ENCODE measurements around the gene OR3A2.
"Not testable (repeated sequence)": the region's sequence is repeated elsewhere in the genome, so short reads cannot be mapped to it uniquely, and the experiment has no call there.

Gene OR3A2

GRCh38 chr17:3389791-3390190 is 3.7 kb upstream of the OR3A2 start:
- no peak overlapping the region for H3K9ac ChIP-seq (ENCODE audit: low read depth, low read length, poor library complexity, severe bottlenecking)
- no peaks in the 10 kb centered on the region for H3K9me3 ChIP-seq (ENCODE audit: insufficient read depth, low read depth, low read length)
- no peak overlapping the region for H3K4me3 ChIP-seq (ENCODE audit: low read length, poor library complexity, severe bottlenecking)
- TF ChIP-seq, protein P1, sequence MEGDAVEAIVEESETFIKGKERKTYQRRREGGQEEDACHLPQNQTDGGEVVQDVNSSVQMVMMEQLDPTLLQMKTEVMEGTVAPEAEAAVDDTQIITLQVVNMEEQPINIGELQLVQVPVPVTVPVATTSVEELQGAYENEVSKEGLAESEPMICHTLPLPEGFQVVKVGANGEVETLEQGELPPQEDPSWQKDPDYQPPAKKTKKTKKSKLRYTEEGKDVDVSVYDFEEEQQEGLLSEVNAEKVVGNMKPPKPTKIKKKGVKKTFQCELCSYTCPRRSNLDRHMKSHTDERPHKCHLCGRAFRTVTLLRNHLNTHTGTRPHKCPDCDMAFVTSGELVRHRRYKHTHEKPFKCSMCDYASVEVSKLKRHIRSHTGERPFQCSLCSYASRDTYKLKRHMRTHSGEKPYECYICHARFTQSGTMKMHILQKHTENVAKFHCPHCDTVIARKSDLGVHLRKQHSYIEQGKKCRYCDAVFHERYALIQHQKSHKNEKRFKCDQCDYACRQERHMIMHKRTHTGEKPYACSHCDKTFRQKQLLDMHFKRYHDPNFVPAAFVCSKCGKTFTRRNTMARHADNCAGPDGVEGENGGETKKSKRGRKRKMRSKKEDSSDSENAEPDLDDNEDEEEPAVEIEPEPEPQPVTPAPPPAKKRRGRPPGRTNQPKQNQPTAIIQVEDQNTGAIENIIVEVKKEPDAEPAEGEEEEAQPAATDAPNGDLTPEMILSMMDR (conservative IDR thresholded peaks at IDR 0.05; ENCODE audit: low read length), result no peak
- no peak for TF ChIP-seq EZH2phosphoT487 (IDR thresholded peaks at IDR 0.05; ENCODE audit: borderline replicate concordance)
- H3K4me2 ChIP-seq (ENCODE audit: low read depth, low read length, poor library complexity, severe bottlenecking), result no peak overlapping the region
- H3K27me3 ChIP-seq (ENCODE audit: insufficient read depth, low read length, poor library complexity, severe bottlenecking), result no peaks in the 10 kb centered on the region
- H2AFZ ChIP-seq (ENCODE audit: low read length), result no peak overlapping the region
- H3F3A ChIP-seq (ENCODE audit: low read depth), result no peaks in the 10 kb centered on the region
- H3K4me1 ChIP-seq (ENCODE audit: insufficient read depth, low read length, poor library complexity, severe bottlenecking), result no peaks in the 10 kb centered on the region
- no peaks in the 10 kb centered on the region for H3K9me2 ChIP-seq (replicated peaks; ENCODE audit: low read depth, low read length)
- no peaks in the 10 kb centered on the region for H3K79me2 ChIP-seq (ENCODE audit: insufficient read depth, low read length)
- H4K20me1 ChIP-seq (ENCODE audit: insufficient read depth, low read length, poor library complexity, severe bottlenecking), result no peaks in the 10 kb centered on the region
- no peaks in the 10 kb centered on the region for H3K36me3 ChIP-seq (ENCODE audit: insufficient read depth, low read length)

DNA sequence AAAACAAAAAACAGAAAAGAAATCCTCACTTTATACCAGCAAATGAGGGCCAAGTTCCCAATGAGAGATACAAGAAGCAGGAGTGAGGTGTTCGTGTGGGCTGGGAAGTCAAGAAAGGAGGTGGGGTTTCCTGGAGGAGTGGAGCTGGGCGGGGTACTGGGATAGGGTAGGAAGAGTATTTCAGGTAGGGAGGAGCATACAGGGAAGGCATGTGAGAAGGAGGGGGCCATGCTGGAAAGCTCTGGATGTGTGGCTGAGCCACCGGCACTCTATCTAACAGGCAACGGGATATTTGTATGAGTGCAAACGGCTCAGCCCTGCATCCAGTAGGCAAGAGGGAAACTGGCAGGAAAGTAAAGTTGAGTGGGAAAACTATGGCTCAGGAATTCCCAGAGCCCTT is 4.2 kb downstream of the OR3A2 start:
- Histone ChIP-seq H3K9me3 (ENCODE audit: insufficient read depth, low read depth, low read length) (no peaks in the 10 kb centered on the region; the same call in 1 of the 2 replicates), H3K4me2 (ENCODE audit: low read depth, low read length, poor library complexity, severe bottlenecking) (no peak overlapping the region), H3K27me3 (ENCODE audit: insufficient read depth, low read length, poor library complexity, severe bottlenecking) (no peaks in the 10 kb centered on the region), H3F3A (ENCODE audit: low read depth) (no peaks in the 10 kb centered on the region), H4K20me1 (ENCODE audit: insufficient read depth, low read length, poor library complexity, severe bottlenecking) (no peaks in the 10 kb centered on the region), H3K36me3 (ENCODE audit: insufficient read depth, low read length) (no peaks in the 10 kb centered on the region), H3K79me2 (ENCODE audit: insufficient read depth, low read length) (no peaks in the 10 kb centered on the region), H3K4me3 (ENCODE audit: low read length, poor library complexity, severe bottlenecking) (no peak overlapping the region), H3K4me1 (ENCODE audit: insufficient read depth, low read length, poor library complexity, severe bottlenecking) (no peaks in the 10 kb centered on the region), H3K9me2 (replicated peaks; ENCODE audit: low read depth, low read length) (no peaks in the 10 kb centered on the region), H3K9ac (ENCODE audit: low read depth, low read length, poor library complexity, severe bottlenecking) (no peak overlapping the region), H2AFZ (ENCODE audit: low read length) (no peak overlapping the region)
- TF ChIP-seq, protein P1 (conservative IDR thresholded peaks at IDR 0.05; ENCODE audit: low read length), result no peak
- TF ChIP-seq EZH2phosphoT487 (IDR thresholded peaks at IDR 0.05; ENCODE audit: borderline replicate concordance), result no peak

DNA sequence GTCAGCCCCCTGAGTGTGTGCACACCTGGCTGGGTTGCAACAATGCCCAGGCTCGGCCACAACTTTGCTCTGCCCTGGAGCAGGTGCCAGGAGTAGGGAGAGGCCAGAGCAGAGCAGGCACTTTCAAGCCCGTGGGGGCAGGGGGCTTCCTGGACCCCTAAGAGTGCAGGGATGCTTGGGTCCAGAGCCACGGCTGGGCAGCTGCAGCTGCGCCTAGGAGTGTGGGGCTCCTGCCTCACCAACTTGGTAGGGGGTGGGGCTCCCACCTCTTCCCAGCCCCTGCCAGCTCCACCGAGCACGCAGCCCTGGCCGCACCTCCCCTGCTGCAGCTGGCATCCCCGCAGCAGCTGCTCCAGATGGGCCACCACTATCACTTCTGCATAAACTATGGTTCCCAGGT is 7.8 kb downstream of the OR3A2 start:
- Histone ChIP-seq H3K4me1 (ENCODE audit: insufficient read depth, low read length, poor library complexity, severe bottlenecking) (no peaks in the 10 kb centered on the region), H3K9me2 (replicated peaks; ENCODE audit: low read depth, low read length) (no peaks in the 10 kb centered on the region), H3K36me3 (ENCODE audit: insufficient read depth, low read length) (no peaks in the 10 kb centered on the region), H3K4me3 (ENCODE audit: low read length, poor library complexity, severe bottlenecking) (no peak overlapping the region), H4K20me1 (ENCODE audit: insufficient read depth, low read length, poor library complexity, severe bottlenecking) (no peaks in the 10 kb centered on the region), H3K4me2 (ENCODE audit: low read depth, low read length, poor library complexity, severe bottlenecking) (no peak overlapping the region), H3K9ac (ENCODE audit: low read depth, low read length, poor library complexity, severe bottlenecking) (no peak overlapping the region), H3K79me2 (ENCODE audit: insufficient read depth, low read length) (no peaks in the 10 kb centered on the region), H3K27me3 (ENCODE audit: insufficient read depth, low read length, poor library complexity, severe bottlenecking) (no peaks in the 10 kb centered on the region), H2AFZ (ENCODE audit: low read length) (no peak overlapping the region), H3F3A (ENCODE audit: low read depth) (no peaks in the 10 kb centered on the region), H3K9me3 (ENCODE audit: insufficient read depth, low read depth, low read length) (no peaks in the 10 kb centered on the region; the same call in 1 of the 2 replicates)
- no peak for TF ChIP-seq EZH2phosphoT487 (IDR thresholded peaks at IDR 0.05; ENCODE audit: borderline replicate concordance)

DNA sequence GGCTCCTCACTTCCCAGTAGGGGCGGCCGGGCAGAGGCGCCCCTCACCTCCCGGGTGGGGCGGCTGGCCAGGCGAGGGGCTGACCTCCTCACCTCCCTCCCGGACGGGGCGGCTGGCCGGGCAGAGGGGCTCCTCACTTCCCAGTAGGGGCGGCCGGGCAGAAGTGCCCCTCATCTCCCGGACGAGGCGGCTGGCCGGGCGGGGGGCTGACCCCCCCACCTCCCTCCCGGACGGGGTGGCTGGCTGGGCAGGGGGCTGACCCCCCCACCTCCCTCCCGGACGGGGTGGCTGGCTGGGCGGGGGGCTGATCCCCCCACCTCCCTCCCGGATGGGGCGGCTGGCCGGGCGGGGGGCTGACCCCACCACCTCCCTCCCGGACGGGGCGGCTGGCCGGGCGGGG is 14.9 kb downstream of the OR3A2 start:
- not testable (repeated sequence) for H3F3A ChIP-seq (ENCODE audit: low read depth); H3K9ac ChIP-seq (ENCODE audit: low read depth, low read length, poor library complexity, severe bottlenecking); H3K79me2 ChIP-seq (ENCODE audit: insufficient read depth, low read length); H4K20me1 ChIP-seq (ENCODE audit: insufficient read depth, low read length, poor library complexity, severe bottlenecking); H3K4me1 ChIP-seq (ENCODE audit: insufficient read depth, low read length, poor library complexity, severe bottlenecking); H3K9me3 ChIP-seq (ENCODE audit: insufficient read depth, low read depth, low read length); H3K27me3 ChIP-seq (ENCODE audit: insufficient read depth, low read length, poor library complexity, severe bottlenecking); H2AFZ ChIP-seq (ENCODE audit: low read length); H3K4me2 ChIP-seq (ENCODE audit: low read depth, low read length, poor library complexity, severe bottlenecking); H3K4me3 ChIP-seq (ENCODE audit: low read length, poor library complexity, severe bottlenecking); H3K9me2 ChIP-seq (replicated peaks; ENCODE audit: low read depth, low read length); H3K36me3 ChIP-seq (ENCODE audit: insufficient read depth, low read length)

- not testable (repeated sequence) for H3F3A ChIP-seq (ENCODE audit: low read depth); H3K79me2 ChIP-seq (ENCODE audit: insufficient read depth, low read length); H3K4me1 ChIP-seq (ENCODE audit: insufficient read depth, low read length, poor library complexity, severe bottlenecking); H3K9ac ChIP-seq (ENCODE audit: low read depth, low read length, poor library complexity, severe bottlenecking); H3K4me2 ChIP-seq (ENCODE audit: low read depth, low read length, poor library complexity, severe bottlenecking); H4K20me1 ChIP-seq (ENCODE audit: insufficient read depth, low read length, poor library complexity, severe bottlenecking); H3K27me3 ChIP-seq (ENCODE audit: insufficient read depth, low read length, poor library complexity, severe bottlenecking); H3K9me2 ChIP-seq (replicated peaks; ENCODE audit: low read depth, low read length); H2AFZ ChIP-seq (ENCODE audit: low read length); H3K4me3 ChIP-seq (ENCODE audit: low read length, poor library complexity, severe bottlenecking); H3K9me3 ChIP-seq (ENCODE audit: insufficient read depth, low read depth, low read length); H3K36me3 ChIP-seq (ENCODE audit: insufficient read depth, low read length)
These were observed 43.3 kb downstream of the OR3A2 start for GRCh38 chr17:3342782-3343181.

Data from Loucy (cell line).